Astrocyte (in vitro differentiated cells and primary cell): ENCODE data around the gene RAN. TPM values are rescaled to one million over a fixed set of nuclear protein-coding genes. Genes with fewer than 3 reads are reported as not detected.

ENCODE experiments used
- DNase-seq: peaks from one replicate; pipeline ENCODE4 v3.0.0-alpha.2; 2010; ENCODE audit warnings: low read depth
- FAIRE-seq: peaks from 2 replicates; lab custom pipeline; 2011; peaks lifted over from hg19 to GRCh38; lab: Jason Lieb, UNC
- H2AFZ ChIP-seq: 2 replicates; pipeline ENCODE4 v1.6.0; 2012; ENCODE audit warnings: low read depth, low read length, inconsistent platforms
- H3K27ac ChIP-seq: 2 replicates; pipeline ENCODE4 v1.5.1; 2011; ENCODE audit warnings: low read depth, low read length, inconsistent platforms
- H3K27me3 ChIP-seq: 2 replicates; pipeline ENCODE4 v1.6.0; 2011; ENCODE audit warnings: low read length, inconsistent platforms; ENCODE audit not compliant: insufficient read depth
- H3K36me3 ChIP-seq: 2 replicates; pipeline ENCODE4 v1.5.1; 2011; ENCODE audit warnings: low read length, inconsistent platforms; ENCODE audit not compliant: insufficient read depth
- H3K4me1 ChIP-seq: 2 replicates; pipeline ENCODE4 v1.5.1; 2011; ENCODE audit warnings: low read length, inconsistent platforms; ENCODE audit not compliant: insufficient read depth
- H3K4me2 ChIP-seq: 2 replicates; pipeline ENCODE4 v1.6.0; 2012; ENCODE audit warnings: low read length, inconsistent platforms
- H3K4me3 ChIP-seq: 2 replicates; pipeline ENCODE4 v1.5.1; 2011; ENCODE audit warnings: low read depth, mild to moderate bottlenecking, low read length, inconsistent platforms; ENCODE audit not compliant: insufficient read depth
- H3K79me2 ChIP-seq: 2 replicates; pipeline ENCODE4 v1.6.0; 2012; ENCODE audit warnings: mild to moderate bottlenecking, low read length, inconsistent platforms; ENCODE audit not compliant: insufficient read depth
- H3K9ac ChIP-seq: 2 replicates; pipeline ENCODE4 v1.6.0; 2012; ENCODE audit warnings: mild to moderate bottlenecking, low read length, inconsistent platforms
- H3K9me3 ChIP-seq: 2 replicates; pipeline ENCODE4 v1.5.1; 2012; ENCODE audit warnings: low read depth, mild to moderate bottlenecking, low read length, inconsistent platforms; ENCODE audit not compliant: insufficient read depth
- H4K20me1 ChIP-seq: 2 replicates; pipeline ENCODE4 v1.6.0; 2012; ENCODE audit warnings: low read length, inconsistent platforms; ENCODE audit not compliant: insufficient read depth
- H3K27ac Mint-ChIP-seq: one replicate; pipeline ENCODE4 v1.8.0; 2021; ENCODE audit warnings: mild to moderate bottlenecking, mixed read lengths; ENCODE audit not compliant: unreplicated experiment
- H3K27me3 Mint-ChIP-seq: one replicate; pipeline ENCODE4 v1.8.0; 2021; ENCODE audit warnings: low read depth, mixed read lengths; ENCODE audit not compliant: unreplicated experiment
- H3K36me3 Mint-ChIP-seq: one replicate; pipeline ENCODE4 v1.8.0; 2021; ENCODE audit warnings: low read depth, mixed read lengths; ENCODE audit not compliant: unreplicated experiment
- H3K4me1 Mint-ChIP-seq: one replicate; pipeline ENCODE4 v1.8.0; 2021; ENCODE audit warnings: low read depth, mixed read lengths; ENCODE audit not compliant: unreplicated experiment
- H3K4me3 Mint-ChIP-seq: one replicate; pipeline ENCODE4 v1.8.0; 2021; ENCODE audit warnings: mild to moderate bottlenecking, moderate library complexity, mixed read lengths; ENCODE audit not compliant: unreplicated experiment
- H3K9me3 Mint-ChIP-seq: one replicate; pipeline ENCODE4 v1.8.0; 2021; ENCODE audit warnings: mild to moderate bottlenecking, mixed read lengths; ENCODE audit not compliant: unreplicated experiment
- EZH2 ChIP-seq: IDR thresholded peaks from 2 replicates; pipeline ENCODE4 v1.6.1; 2012; ENCODE audit warnings: mild to moderate bottlenecking, low read length, inconsistent platforms; ENCODE audit not compliant: insufficient read depth
- total RNA-seq: library from RNA; stranded (reverse); gene quantifications from 2 replicates; pipeline ENCODE4 v1.2.1, GENCODE V29; 2021
- TF ChIP-seq, protein P1 (sequence below): IDR thresholded peaks from 2 replicates; pipeline ENCODE4 v1.5.1; 2011; ENCODE audit warnings: low read depth, mild to moderate bottlenecking, inconsistent platforms, low read length, moderate library complexity; ENCODE audit not compliant: insufficient read depth

Gene RAN
- total RNA-seq, 1 donor from 2014 or later: 872 TPM

GRCh38 chr12:130878193-130879185 lies 6.6 kb downstream of the RAN start:
- H3K79me2 ChIP-seq: peaks cover 21% of the 10 kb centered on the region
- H3K9me3 ChIP-seq: no peaks in the 10 kb centered on the region
- Mint-ChIP-seq H3K27ac (no peak overlapping the region), H3K27me3 (no peaks in the 10 kb centered on the region), H3K4me1 (peaks cover 16% of the 10 kb centered on the region), H3K4me3 (no peak overlapping the region), H3K36me3 (peaks cover 21% of the 10 kb centered on the region), H3K9me3 (no peaks in the 10 kb centered on the region)
- no peak overlapping the region for H3K4me2 ChIP-seq
- TF ChIP-seq, protein P1, sequence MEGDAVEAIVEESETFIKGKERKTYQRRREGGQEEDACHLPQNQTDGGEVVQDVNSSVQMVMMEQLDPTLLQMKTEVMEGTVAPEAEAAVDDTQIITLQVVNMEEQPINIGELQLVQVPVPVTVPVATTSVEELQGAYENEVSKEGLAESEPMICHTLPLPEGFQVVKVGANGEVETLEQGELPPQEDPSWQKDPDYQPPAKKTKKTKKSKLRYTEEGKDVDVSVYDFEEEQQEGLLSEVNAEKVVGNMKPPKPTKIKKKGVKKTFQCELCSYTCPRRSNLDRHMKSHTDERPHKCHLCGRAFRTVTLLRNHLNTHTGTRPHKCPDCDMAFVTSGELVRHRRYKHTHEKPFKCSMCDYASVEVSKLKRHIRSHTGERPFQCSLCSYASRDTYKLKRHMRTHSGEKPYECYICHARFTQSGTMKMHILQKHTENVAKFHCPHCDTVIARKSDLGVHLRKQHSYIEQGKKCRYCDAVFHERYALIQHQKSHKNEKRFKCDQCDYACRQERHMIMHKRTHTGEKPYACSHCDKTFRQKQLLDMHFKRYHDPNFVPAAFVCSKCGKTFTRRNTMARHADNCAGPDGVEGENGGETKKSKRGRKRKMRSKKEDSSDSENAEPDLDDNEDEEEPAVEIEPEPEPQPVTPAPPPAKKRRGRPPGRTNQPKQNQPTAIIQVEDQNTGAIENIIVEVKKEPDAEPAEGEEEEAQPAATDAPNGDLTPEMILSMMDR: no peak
- TF ChIP-seq EZH2: no peak
- H3K27me3 ChIP-seq: no peaks in the 10 kb centered on the region
- peaks cover 7% of the 10 kb centered on the region for H3K4me1 ChIP-seq
- H3K27ac ChIP-seq: no peak overlapping the region
- no peak overlapping the region for H2AFZ ChIP-seq
- no peak overlapping the region for H3K9ac ChIP-seq
- peaks cover 37% of the 10 kb centered on the region for H3K36me3 ChIP-seq
- FAIRE-seq: no peak
- no peak for DNase-seq
- H4K20me1 ChIP-seq: peaks cover 60% of the 10 kb centered on the region
- no peak overlapping the region for H3K4me3 ChIP-seq

GRCh38 chr12:130879212-130879686 lies 7.4 kb downstream of the RAN start:
- Histone ChIP-seq H3K4me2 (no peak overlapping the region), H3K9ac (no peak overlapping the region), H3K9me3 (no peaks in the 10 kb centered on the region), H3K27me3 (no peaks in the 10 kb centered on the region), H3K27ac (no peak overlapping the region), H3K4me1 (peaks cover 5% of the 10 kb centered on the region), H3K79me2 (peaks cover 13% of the 10 kb centered on the region), H2AFZ (no peak overlapping the region), H3K36me3 (peaks cover 30% of the 10 kb centered on the region), H3K4me3 (no peak overlapping the region), H4K20me1 (peaks cover 52% of the 10 kb centered on the region)
- H3K4me1 Mint-ChIP-seq: peaks cover 14% of the 10 kb centered on the region
- no peak overlapping the region for H3K4me3 Mint-ChIP-seq
- no peaks in the 10 kb centered on the region for H3K27me3 Mint-ChIP-seq
- DNase-seq (no peak), FAIRE-seq (no peak)
- no peaks in the 10 kb centered on the region for H3K9me3 Mint-ChIP-seq
- H3K36me3 Mint-ChIP-seq: peaks cover 18% of the 10 kb centered on the region
- no peak for TF ChIP-seq EZH2
- TF ChIP-seq, protein P1: no peak
- no peak overlapping the region for H3K27ac Mint-ChIP-seq
